ENCODE results near the gene AHR. TPM values are rescaled to one million over a fixed set of nuclear protein-coding genes. Genes with fewer than 3 reads are reported as not detected.

The AHR gene
- total RNA-seq, 1 donor from 2014 or later = 59.1 TPM

DNA sequence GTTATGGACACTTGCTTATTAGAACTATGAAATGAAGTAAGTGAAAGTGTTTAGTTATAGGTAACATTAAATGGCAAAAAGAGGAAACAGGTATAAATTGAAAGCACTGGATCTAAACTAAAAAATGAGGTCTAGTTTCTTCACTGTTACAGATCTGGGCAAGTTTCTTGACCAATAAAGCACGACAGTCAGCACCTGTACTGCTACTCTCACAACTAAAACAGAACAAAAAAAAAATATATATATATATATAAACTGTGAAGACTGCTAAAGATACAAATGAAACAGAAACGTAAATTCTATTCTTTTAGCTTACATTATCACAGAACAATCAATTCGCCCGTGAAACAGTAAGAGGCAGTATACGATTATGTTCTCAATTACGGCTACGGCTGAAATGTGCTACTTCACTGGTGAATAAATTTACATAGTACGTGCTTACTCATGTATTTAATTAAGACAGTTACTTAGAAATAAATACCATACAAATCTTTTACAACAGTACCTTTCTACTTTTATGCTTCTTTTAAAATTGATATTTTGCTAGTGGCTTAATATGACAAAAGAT lies 4.2 kb downstream of the AHR start:
- TF ChIP-seq, protein P1, sequence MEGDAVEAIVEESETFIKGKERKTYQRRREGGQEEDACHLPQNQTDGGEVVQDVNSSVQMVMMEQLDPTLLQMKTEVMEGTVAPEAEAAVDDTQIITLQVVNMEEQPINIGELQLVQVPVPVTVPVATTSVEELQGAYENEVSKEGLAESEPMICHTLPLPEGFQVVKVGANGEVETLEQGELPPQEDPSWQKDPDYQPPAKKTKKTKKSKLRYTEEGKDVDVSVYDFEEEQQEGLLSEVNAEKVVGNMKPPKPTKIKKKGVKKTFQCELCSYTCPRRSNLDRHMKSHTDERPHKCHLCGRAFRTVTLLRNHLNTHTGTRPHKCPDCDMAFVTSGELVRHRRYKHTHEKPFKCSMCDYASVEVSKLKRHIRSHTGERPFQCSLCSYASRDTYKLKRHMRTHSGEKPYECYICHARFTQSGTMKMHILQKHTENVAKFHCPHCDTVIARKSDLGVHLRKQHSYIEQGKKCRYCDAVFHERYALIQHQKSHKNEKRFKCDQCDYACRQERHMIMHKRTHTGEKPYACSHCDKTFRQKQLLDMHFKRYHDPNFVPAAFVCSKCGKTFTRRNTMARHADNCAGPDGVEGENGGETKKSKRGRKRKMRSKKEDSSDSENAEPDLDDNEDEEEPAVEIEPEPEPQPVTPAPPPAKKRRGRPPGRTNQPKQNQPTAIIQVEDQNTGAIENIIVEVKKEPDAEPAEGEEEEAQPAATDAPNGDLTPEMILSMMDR (conservative IDR thresholded peaks at IDR 0.05; ENCODE audit: low read depth, low read length) = peak; percentile 54
- peak overlapping the region; percentile 15 for H3K4me3 ChIP-seq (ENCODE audit: low read depth, low read length)
- DNase-seq (ENCODE audit: low read depth) = no peak

DNA sequence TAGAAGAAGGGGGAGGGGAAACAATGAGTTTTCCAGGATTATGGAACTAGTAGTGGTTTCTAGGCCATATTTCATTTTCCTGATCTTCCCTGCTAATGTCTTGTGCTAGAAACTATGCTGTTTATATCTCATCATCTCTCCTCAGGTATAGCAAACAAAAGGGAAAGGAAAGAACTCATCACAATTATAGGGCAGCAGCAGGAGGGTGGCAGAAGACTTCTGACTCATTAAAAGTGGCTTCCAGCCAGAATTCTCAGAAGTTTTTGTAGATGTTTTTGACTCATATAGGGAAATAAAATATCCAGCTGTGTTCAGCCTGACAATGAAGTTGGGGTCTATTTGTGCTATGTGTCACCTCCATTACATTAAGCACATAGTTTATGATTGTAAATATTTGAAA lies 6.5 kb downstream of the AHR start:
- no peak overlapping the region for H3K4me3 ChIP-seq (ENCODE audit: low read depth, low read length)
- no peak for DNase-seq (ENCODE audit: low read depth)
- TF ChIP-seq, protein P1 (conservative IDR thresholded peaks at IDR 0.05; ENCODE audit: low read depth, low read length) = no peak

DNA sequence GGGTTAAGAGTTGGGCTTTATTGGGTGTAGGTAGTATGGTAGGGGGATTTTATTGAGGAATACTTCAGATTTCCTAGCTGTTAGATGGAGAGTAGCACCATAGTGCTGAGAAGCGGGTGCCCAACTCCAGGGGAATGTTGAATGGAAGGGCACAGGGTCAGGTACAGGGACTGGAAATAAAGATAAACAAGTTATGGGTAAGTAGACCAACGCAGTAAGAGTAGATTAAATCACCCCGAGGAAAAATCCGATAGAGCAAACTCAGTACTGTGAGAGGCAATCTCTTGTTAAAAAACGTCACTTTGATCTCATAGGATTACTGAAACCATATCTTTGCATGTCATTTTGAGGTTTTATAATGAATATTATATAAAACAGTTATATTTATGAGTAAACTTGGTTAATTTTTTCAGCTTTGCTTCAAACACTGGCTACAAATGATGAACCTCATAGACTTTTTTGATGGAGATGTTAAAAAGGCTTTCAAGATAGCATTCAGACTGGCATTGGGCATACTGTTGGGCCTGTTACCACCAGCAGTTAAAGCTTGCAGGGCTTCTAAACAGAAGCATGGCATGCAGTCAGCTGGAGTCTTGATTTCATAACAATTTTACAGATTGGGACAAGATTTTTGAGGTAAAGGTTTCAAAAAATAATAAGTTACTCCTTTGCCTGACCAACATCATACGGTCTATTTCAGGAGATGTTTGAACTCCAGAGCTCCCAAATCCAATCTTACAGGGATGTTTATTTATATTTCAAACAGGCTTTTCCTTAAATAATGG lies 7.1 kb downstream of the AHR start:
- H3K4me3 ChIP-seq (ENCODE audit: low read depth, low read length) = no peak overlapping the region
- TF ChIP-seq, protein P1 (conservative IDR thresholded peaks at IDR 0.05; ENCODE audit: low read depth, low read length) = no peak
- no peak for DNase-seq (ENCODE audit: low read depth)

DNA sequence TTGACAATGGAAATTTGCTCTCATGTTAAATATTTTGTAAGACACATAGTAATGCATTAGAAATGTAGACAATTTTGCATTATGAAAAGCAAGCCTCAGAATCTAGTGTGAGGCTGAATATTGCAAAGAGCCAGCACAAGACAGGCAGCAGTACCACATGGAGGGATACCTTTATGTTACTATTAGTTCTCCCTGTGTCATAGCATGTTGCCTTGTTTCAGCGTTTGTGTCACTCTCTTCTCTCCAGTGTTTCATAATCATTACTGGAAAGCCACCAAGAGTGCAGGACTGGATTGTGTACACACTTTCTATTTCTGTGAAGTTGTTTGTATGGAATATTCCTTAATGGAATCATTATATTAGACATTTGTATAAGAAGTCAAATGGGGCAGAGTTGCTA lies 8.5 kb downstream of the AHR start:
- no peak overlapping the region for H3K4me3 ChIP-seq (ENCODE audit: low read depth, low read length)
- TF ChIP-seq, protein P1 (conservative IDR thresholded peaks at IDR 0.05; ENCODE audit: low read depth, low read length) = no peak
- no peak for DNase-seq (ENCODE audit: low read depth)

DNA sequence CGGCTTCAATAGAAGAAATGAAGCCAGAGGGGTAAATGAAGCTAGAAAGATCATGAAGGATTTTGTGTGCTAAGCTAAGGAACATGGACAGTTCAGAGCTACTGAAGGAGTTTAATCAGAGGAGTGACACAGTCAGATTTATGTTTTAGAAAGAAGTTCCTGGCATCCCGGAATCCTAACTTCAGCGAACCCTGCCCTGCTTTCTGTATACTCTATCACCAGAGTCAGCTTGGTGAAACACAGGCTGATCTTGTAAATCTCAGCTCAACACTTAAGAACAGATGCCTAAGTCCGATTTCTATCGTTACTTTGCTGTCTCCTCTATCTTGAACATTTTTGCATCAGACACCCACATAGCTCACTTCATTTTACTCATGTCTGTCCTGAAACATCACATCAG lies 9.1 kb downstream of the AHR start:
- DNase-seq (ENCODE audit: low read depth) = no peak
- H3K4me3 ChIP-seq (ENCODE audit: low read depth, low read length) = no peak overlapping the region
- TF ChIP-seq, protein P1 (conservative IDR thresholded peaks at IDR 0.05; ENCODE audit: low read depth, low read length) = no peak

DNA sequence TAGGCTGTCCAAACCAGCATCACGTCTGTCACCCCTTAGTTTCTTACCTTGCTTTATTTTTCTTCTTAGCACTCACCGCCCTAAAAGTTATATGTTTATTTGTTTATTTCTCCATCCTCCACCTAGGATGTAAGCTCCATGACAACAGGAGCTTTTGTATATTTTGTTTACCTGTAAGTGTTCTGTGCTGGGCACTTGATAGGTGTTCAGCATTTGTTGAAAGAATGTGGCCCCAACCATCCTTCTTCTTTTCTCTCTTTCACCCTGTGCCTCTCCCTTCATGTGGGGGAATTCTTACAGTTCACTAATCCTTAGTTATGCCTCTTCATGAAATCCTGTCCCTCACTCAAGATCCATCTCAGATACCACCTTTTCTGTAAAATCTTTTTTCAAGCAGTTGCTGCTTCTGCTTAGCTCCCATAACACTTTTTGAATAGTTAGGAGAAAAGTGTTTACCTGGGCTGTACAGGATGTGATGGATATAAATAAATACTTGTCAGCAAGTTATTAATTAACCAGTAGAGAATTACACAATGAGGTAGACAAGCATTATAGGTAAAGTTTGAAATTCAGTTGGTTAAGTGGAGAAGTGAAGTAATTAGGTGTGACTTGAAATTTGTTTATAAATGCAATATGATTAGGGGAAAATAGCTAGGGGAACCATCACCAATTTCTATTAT lies 9.7 kb downstream of the AHR start:
- TF ChIP-seq, protein P1 (conservative IDR thresholded peaks at IDR 0.05; ENCODE audit: low read depth, low read length) = no peak
- DNase-seq (ENCODE audit: low read depth) = no peak
- H3K4me3 ChIP-seq (ENCODE audit: low read depth, low read length) = no peak overlapping the region
